GM12878 (cell line): ENCODE data around the gene SULT6B1. TPM values are rescaled to one million over a fixed set of nuclear protein-coding genes. Genes with fewer than 3 reads are reported as not detected.
A peak's percentile ranks its signal among the peaks of the same experiment; 100 is the strongest.

Experiments
- ATAC-seq: fragments of 200-7000 bp; cut with Tn5 transposase; 3 replicates; pipeline ENCODE4 v1.9.1; 2020; ENCODE audit warnings: mild to moderate bottlenecking, moderate library complexity
- BruUV-seq: library from RNA; stranded (reverse); fragments of 400-500 nt; replicated peaks from 2 replicates; lab custom pipeline; 2021; lab: Mats Ljungman, UMichigan
- CTCF ChIA-PET: fragments of 300-600 bp; sonication (Branson Sonifier 250); formaldehyde crosslinking; extraction: SDS; loops from one replicate; lab custom pipeline; 2021; ENCODE audit warnings: inconsistent platforms; lab: Yijun Ruan, JAX
- POLR2A ChIA-PET: fragments of 350-600 bp; formaldehyde crosslinking; extraction: SDS; loops from one replicate; lab custom pipeline; 2021; ENCODE audit warnings: inconsistent platforms; lab: Charles Lee
- RAD21 ChIA-PET: fragments of 300-600 bp; sonication (Branson Sonifier 250); formaldehyde crosslinking; loops from one replicate; lab custom pipeline; 2023; ENCODE audit warnings: antibody characterized with exemption; ENCODE audit not compliant: unreplicated experiment; lab: Charles Lee
- SMC1A ChIA-PET: fragments of 300-600 bp; sonication (Branson Sonifier 250); formaldehyde crosslinking; loops from one replicate; lab custom pipeline; 2023; ENCODE audit not compliant: unreplicated experiment, uncharacterized antibody; lab: Charles Lee
- DNase-seq: peaks from one replicate; pipeline ENCODE4 v3.0.0-alpha.2; 2011; ENCODE audit warnings: low read depth, low spot score
- FAIRE-seq: peaks from 3 replicates; lab custom pipeline; 2011; peaks lifted over from hg19 to GRCh38; lab: Jason Lieb, UNC
- H2AFZ ChIP-seq: 2 replicates; pipeline ENCODE4 v1.6.0; 2011; ENCODE audit warnings: low read depth, low read length, control low read depth; ENCODE audit not compliant: control insufficient read depth
- H3K27ac ChIP-seq: 2 replicates; pipeline ENCODE4 v1.5.1; 2011; ENCODE audit warnings: control low read depth; ENCODE audit not compliant: control insufficient read depth, insufficient read depth
- H3K27me3 ChIP-seq, 2 experiments: replicated peaks in 1 of 2; 2 replicates each; pipeline versions ENCODE4 v1.6.0 to v1.6.1; 2011; ENCODE audit warnings: low read length in 1 of 2; ENCODE audit not compliant: control insufficient read depth in 2 of 2, insufficient read depth in 2 of 2
- H3K36me3 ChIP-seq, 2 experiments: 2 replicates each; pipeline ENCODE4 v1.5.1; 2011; ENCODE audit warnings: low read length in 1 of 2; ENCODE audit not compliant: control insufficient read depth in 2 of 2, insufficient read depth in 2 of 2
- H3K4me1 ChIP-seq: 2 replicates; pipeline ENCODE4 v1.6.1; 2011; ENCODE audit warnings: mild to moderate bottlenecking, low read length, moderate library complexity, mixed read lengths; ENCODE audit not compliant: control insufficient read depth, insufficient read depth
- H3K4me2 ChIP-seq: 2 replicates; pipeline ENCODE4 v1.6.0; 2011; ENCODE audit warnings: control low read depth; ENCODE audit not compliant: control insufficient read depth, insufficient read depth
- H3K4me3 ChIP-seq: fragments of 200-600 bp; sonication (generic); 2 replicates; pipeline ENCODE4 v1.5.1; 2016
- H3K79me2 ChIP-seq: 2 replicates; pipeline ENCODE4 v1.6.0; 2011; ENCODE audit warnings: low read length; ENCODE audit not compliant: control insufficient read depth, insufficient read depth
- H3K9ac ChIP-seq: 2 replicates; pipeline ENCODE4 v1.8.0; 2011; ENCODE audit warnings: low read length, control low read depth, mixed read lengths; ENCODE audit not compliant: control insufficient read depth, insufficient read depth
- H3K9me3 ChIP-seq: replicated peaks from 3 replicates; pipeline ENCODE4 v1.5.1; 2011; ENCODE audit warnings: mild to moderate bottlenecking, low read length; ENCODE audit not compliant: control insufficient read depth, insufficient read depth
- H4K20me1 ChIP-seq: 2 replicates; pipeline ENCODE4 v1.6.0; 2011; ENCODE audit not compliant: control insufficient read depth, insufficient read depth
- CREB1 ChIP-seq: IDR thresholded peaks from 2 replicates; pipeline ENCODE4 v1.6.1; 2012; ENCODE audit warnings: low read depth, mild to moderate bottlenecking, inconsistent platforms
- DPF2 ChIP-seq: fragments of 450-650 bp; IDR thresholded peaks from 2 replicates; pipeline ENCODE4 v1.6.1; 2017; ENCODE audit warnings: mild to moderate bottlenecking
- EED ChIP-seq: sonication (generic); IDR thresholded peaks from 2 replicates; pipeline ENCODE4 v1.6.1; 2016; ENCODE audit warnings: antibody characterized with exemption, low read depth
- GABPA ChIP-seq: IDR thresholded peaks from 2 replicates; pipeline ENCODE4 v1.6.1; 2014; ENCODE audit warnings: antibody characterized with exemption, low read depth, mild to moderate bottlenecking, inconsistent platforms
- HDGF ChIP-seq: fragments of 450-650 bp; IDR thresholded peaks from 2 replicates; pipeline ENCODE4 v1.6.1; 2016; ENCODE audit warnings: antibody characterized with exemption
- IKZF2 ChIP-seq, 2 experiments: fragments of 450-650 bp; IDR thresholded peaks; 2 replicates each; pipeline ENCODE4 v1.6.1; 2017; ENCODE audit warnings: mild to moderate bottlenecking in 2 of 2, moderate library complexity in 2 of 2
- IRF4 ChIP-seq: IDR thresholded peaks from 2 replicates; pipeline ENCODE4 v1.6.1; 2011; ENCODE audit warnings: low read depth, low read length
- NR2C1 ChIP-seq: fragments of 450-650 bp; IDR thresholded peaks from 2 replicates; pipeline ENCODE4 v1.6.1; 2017; ENCODE audit warnings: antibody characterized with exemption, mild to moderate bottlenecking, moderate library complexity
- POLR2A ChIP-seq: IDR thresholded peaks from 2 replicates; pipeline ENCODE4 v1.6.1; 2011; ENCODE audit warnings: low read depth, mild to moderate bottlenecking, low read length
- POLR2AphosphoS2 ChIP-seq: IDR thresholded peaks from 2 replicates; pipeline ENCODE4 v1.6.1; 2011; ENCODE audit warnings: low read depth, mild to moderate bottlenecking, low read length, improper control_type of control experiment, moderate library complexity
- POLR2AphosphoS5 ChIP-seq: IDR thresholded peaks from 2 replicates; pipeline ENCODE4 v1.6.1; 2011; ENCODE audit warnings: mild to moderate bottlenecking, low read length, inconsistent platforms
- SMAD5 ChIP-seq: IDR thresholded peaks from 2 replicates; pipeline ENCODE4 v1.6.1; 2016; ENCODE audit warnings: antibody characterized with exemption, low read depth
- SMARCA5 ChIP-seq: fragments of 450-650 bp; IDR thresholded peaks from 2 replicates; pipeline ENCODE4 v1.6.1; 2017; ENCODE audit warnings: mild to moderate bottlenecking
- ZNF217 ChIP-seq: fragments of 450-650 bp; IDR thresholded peaks from 2 replicates; pipeline ENCODE4 v1.6.1; 2017; ENCODE audit warnings: antibody characterized with exemption, mild to moderate bottlenecking
- WGBS: methylation state at CpG from one replicate; pipeline ENCODE4 v1.1.6; 2016; ENCODE audit warnings: low lambda C conversion rate; ENCODE audit not compliant: insufficient replicate concordance, insufficient coverage; ENCODE audit errors: missing lambda C conversion rate; 5-methylcytosine and 5-hydroxymethylcytosine counted together
- in situ Hi-C: fragments of 300-500 bp; cut with MboI; formaldehyde crosslinking; loops from 9 replicates; pipeline ENCODE4 v1.14.3; 2018; ENCODE audit warnings: mixed read lengths
- intact Hi-C: fragments of 100-400 bp; cut with micrococcal nuclease; formaldehyde crosslinking; loops from one replicate; pipeline ENCODE4 v1.14.2; 2022; ENCODE audit not compliant: unreplicated experiment
- polyA plus RNA-seq, 11 experiments: library from polyadenylated mRNA; depleted of rRNA in 4 of 11; unstranded in 6 of 11; stranded (reverse) in 5 of 11; fragments of >200 nt; fragmentation: Nextera tagmentation in 4 of 11; fragmentation: Illumina TruSeq in 1 of 11; extraction: Ambion mirVana in 4 of 11; extraction: Trizol in 1 of 11; gene quantifications; 1 replicate in 1 of 11; 2 replicates in 10 of 11; pipeline versions ENCODE4 v1.2.1 to v1.2.3, GENCODE V29; 2011 to 2016; ENCODE audit warnings: inconsistent platforms in 2 of 11, missing spikeins in 2 of 11, low read depth in 1 of 11
- total RNA-seq, 4 experiments: library from RNA; depleted of rRNA in 3 of 4; stranded (reverse); fragments of >200 nt in 3 of 4; fragmentation: Illumina TruSeq in 1 of 4; extraction: Trizol in 1 of 4; gene quantifications; 2 replicates each; pipeline versions ENCODE4 v1.2.1 to v1.2.3, GENCODE V29; 2013 to 2021
- TF ChIP-seq, protein P1 (sequence below): IDR thresholded peaks from 2 replicates; pipeline ENCODE4 v1.6.1; 2012; ENCODE audit warnings: low read depth, low read length, improper control_type of control experiment
- TF ChIP-seq, protein P2 (sequence below): fragments of 450-650 bp; IDR thresholded peaks from 2 replicates; pipeline ENCODE4 v1.6.1; 2016; ENCODE audit warnings: mild to moderate bottlenecking
- TF ChIP-seq, protein P3 (sequence below): fragments of 450-650 bp; IDR thresholded peaks from 2 replicates; pipeline ENCODE4 v1.6.1; 2018; ENCODE audit warnings: borderline replicate concordance, mild to moderate bottlenecking; ENCODE audit not compliant: partially characterized antibody

The SULT6B1 gene
- total and polyA plus RNA-seq, 10 of the 15 experiments (the other 5 are each of a cell fraction or from before 2014, with no cell fraction given) = not detected

DNA sequence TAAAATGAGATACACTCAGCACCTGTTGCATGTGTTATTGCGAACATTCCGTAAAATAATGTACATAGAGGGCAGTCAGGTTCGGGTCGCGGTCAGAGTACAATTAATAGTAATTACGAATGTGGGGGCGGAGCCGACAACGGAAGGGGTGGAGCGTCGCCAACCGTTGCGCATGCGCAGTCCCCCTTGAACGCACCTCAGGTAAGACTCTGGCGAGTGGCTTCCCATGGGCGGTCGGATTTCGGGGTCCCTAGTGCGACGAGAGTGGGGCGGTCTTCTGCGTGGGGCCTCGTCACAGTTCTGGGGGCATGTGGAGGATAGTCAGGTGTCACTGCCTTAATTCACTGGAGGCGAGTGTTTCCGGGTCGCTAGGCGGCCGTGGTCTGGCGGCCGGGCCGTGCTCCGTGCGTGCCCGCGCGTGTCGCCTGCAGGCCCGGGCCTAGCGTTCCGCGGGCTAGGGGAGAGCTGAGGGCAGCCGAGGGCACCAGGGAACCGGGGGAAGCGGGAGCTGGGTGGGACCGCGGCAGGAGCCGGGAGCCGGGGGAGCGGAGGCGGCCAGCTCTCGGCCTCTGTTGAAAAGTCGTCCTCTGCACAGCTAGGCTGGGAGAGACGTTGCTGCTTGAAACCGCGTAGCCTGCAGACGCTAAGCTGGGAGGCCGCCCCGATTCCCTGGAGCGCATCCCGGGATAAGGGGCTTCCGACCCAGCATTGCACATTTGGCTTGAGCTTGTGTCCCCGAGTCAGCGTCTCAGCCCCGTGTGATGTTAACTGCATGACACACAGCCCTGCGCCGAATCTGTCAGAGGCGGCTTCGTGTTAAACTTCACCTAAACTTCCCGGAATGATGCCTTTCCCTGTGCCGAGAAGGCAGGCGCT lies 8.1 kb upstream of the SULT6B1 start, which contains the start of gene CEBPZOS:
Gene CEBPZOS (plus strand): TSS at position 177 of the 876 bp plus-strand sequence. CDS start 3,209 bp downstream, outside the sequence.
- peak; percentile 85 for ATAC-seq
- peak within 1 kb of the TSS; percentile 64 for H3K9ac ChIP-seq
- RAD21 ChIA-PET = no interaction called here
- FAIRE-seq = peak; percentile 92
- 1% methylated on average over 72 of the region's 72 CpGs for WGBS
- intact Hi-C loops (no loop called here), in situ Hi-C loops (no loop called here)
- no TSS peak for BruUV-seq
- peak within 1 kb of the TSS; percentile 78 for H3K27ac ChIP-seq
- peak within 1 kb of the TSS; percentile 99 for H2AFZ ChIP-seq
- no peaks in the 10 kb centered on the region for H3K27me3 ChIP-seq
- no peaks in the 10 kb centered on the region for H4K20me1 ChIP-seq
- peaks cover 0 to 13% of the 10 kb centered on the region in 2 experiments; a peak in 1 of 4 replicates for H3K36me3 ChIP-seq
- peak within 1 kb of the TSS; percentile 77 for H3K4me3 ChIP-seq
- peak within 1 kb of the TSS; percentile 65 for H3K4me2 ChIP-seq
- CTCF ChIA-PET = interaction anchor here (0.6 to 1.6 kb wide), 3 partner anchors 28 to 105 kb away, joined by 3 to 9 read pairs (median 4); no protein-coding TSS in a partner anchor
- peak; percentile 71 for DNase-seq
- POLR2A ChIA-PET = interaction anchor here (0.6 to 2.4 kb wide), 4 partner anchors 11 to 41 kb away, joined by 3 to 11 read pairs (median 4); partner anchors contain the start of genes CEBPZ and NDUFAF7
- H3K9me3 ChIP-seq = no peaks in the 10 kb centered on the region; the same call in 2 of the 3 replicates
- SMC1A ChIA-PET = interaction anchor here (1.0 to 1.1 kb wide), 3 partner anchors 15 to 180 kb away, joined by 3 to 6 read pairs (median 4); partner anchors contain the start of genes CEBPZ and NDUFAF7
- peaks cover 5% of the 10 kb centered on the region; the same call in 1 of the 2 replicates for H3K4me1 ChIP-seq
- H3K79me2 ChIP-seq = peaks cover 38% of the 10 kb centered on the region
- TF ChIP-seq POLR2AphosphoS5 = peak; percentile 81
- TF ChIP-seq SMARCA5 = 0 out of 2 replicates have a peak, but pooled peaks have one; percentile 58
- TF ChIP-seq IRF4 = no peak
- TF ChIP-seq, protein P1, sequence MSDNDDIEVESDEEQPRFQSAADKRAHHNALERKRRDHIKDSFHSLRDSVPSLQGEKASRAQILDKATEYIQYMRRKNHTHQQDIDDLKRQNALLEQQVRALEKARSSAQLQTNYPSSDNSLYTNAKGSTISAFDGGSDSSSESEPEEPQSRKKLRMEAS = peak; percentile 70
- peak; percentile 73 for TF ChIP-seq GABPA
- peak; percentile 81 for TF ChIP-seq SMAD5
- no peak for TF ChIP-seq EED
- TF ChIP-seq IKZF2 (IDR thresholded peaks at IDR 0.05) = peak; percentile 29 to 30; a peak in 1 of 4 replicates
- TF ChIP-seq POLR2A = peak; percentile 86
- peak; percentile 71; the same call in 1 of the 2 replicates for TF ChIP-seq POLR2AphosphoS2
- TF ChIP-seq CREB1 = peak; percentile 61; the same call in 1 of the 2 replicates
- TF ChIP-seq NR2C1 = peak; percentile 93
- 0 out of 2 replicates have a peak, but pooled peaks have one; percentile 25 for TF ChIP-seq ZNF217
- TF ChIP-seq, protein P2, sequence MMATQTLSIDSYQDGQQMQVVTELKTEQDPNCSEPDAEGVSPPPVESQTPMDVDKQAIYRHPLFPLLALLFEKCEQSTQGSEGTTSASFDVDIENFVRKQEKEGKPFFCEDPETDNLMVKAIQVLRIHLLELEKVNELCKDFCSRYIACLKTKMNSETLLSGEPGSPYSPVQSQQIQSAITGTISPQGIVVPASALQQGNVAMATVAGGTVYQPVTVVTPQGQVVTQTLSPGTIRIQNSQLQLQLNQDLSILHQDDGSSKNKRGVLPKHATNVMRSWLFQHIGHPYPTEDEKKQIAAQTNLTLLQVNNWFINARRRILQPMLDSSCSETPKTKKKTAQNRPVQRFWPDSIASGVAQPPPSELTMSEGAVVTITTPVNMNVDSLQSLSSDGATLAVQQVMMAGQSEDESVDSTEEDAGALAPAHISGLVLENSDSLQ = 0 out of 2 replicates have a peak, but pooled peaks have one; percentile 9
- TF ChIP-seq, protein P3, sequence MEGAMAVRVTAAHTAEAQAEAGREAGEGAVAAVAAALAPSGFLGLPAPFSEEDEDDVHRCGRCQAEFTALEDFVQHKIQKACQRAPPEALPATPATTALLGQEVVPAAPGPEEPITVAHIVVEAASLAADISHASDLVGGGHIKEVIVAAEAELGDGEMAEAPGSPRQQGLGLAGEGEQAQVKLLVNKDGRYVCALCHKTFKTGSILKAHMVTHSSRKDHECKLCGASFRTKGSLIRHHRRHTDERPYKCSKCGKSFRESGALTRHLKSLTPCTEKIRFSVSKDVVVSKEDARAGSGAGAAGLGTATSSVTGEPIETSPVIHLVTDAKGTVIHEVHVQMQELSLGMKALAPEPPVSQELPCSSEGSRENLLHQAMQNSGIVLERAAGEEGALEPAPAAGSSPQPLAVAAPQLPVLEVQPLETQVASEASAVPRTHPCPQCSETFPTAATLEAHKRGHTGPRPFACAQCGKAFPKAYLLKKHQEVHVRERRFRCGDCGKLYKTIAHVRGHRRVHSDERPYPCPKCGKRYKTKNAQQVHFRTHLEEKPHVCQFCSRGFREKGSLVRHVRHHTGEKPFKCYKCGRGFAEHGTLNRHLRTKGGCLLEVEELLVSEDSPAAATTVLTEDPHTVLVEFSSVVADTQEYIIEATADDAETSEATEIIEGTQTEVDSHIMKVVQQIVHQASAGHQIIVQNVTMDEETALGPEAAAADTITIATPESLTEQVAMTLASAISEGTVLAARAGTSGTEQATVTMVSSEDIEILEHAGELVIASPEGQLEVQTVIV = peak; percentile 18
- TF ChIP-seq DPF2 = 0 out of 2 replicates have a peak, but pooled peaks have one; percentile 35
- no peak for TF ChIP-seq HDGF
